HEK293 (cell line): ENCODE data around the gene WDR76.

Source experiments
- CTCF ChIA-PET: fragments of 350-600 bp; formaldehyde crosslinking; extraction: SDS; loops from one replicate; lab custom pipeline; 2021; ENCODE audit warnings: antibody characterized with exemption; lab: Yijun Ruan, JAX
- POLR2A ChIA-PET: fragments of 300-600 bp; formaldehyde crosslinking; extraction: SDS; loops from one replicate; lab custom pipeline; 2020; ENCODE audit warnings: antibody characterized with exemption, inconsistent platforms; lab: Yijun Ruan, JAX
- H3K27ac ChIP-seq: fragments of 200-500 bp; sonication (Bioruptor generic); 2 replicates; pipeline ENCODE4 v1.5.1; 2014; ENCODE audit warnings: low read depth, low read length, control low read depth, inconsistent platforms; ENCODE audit errors: extremely low read depth
- H3K36me3 ChIP-seq, 2 experiments: fragments of 200-500 bp in 1 of 2; sonication (Bioruptor generic) in 1 of 2; 1 replicate in 1 of 2; 2 replicates in 1 of 2; pipeline ENCODE4 v1.5.1; 2014 to 2017; ENCODE audit warnings: inconsistent platforms in 2 of 2, low read length in 2 of 2; ENCODE audit not compliant: control insufficient read depth in 2 of 2, insufficient read depth in 1 of 2
- H3K4me1 ChIP-seq: fragments of 200-500 bp; sonication (Bioruptor generic); 2 replicates; pipeline ENCODE4 v1.5.1; 2014; ENCODE audit warnings: mild to moderate bottlenecking, low read length, inconsistent platforms; ENCODE audit not compliant: control insufficient read depth, insufficient read depth
- H3K4me3 ChIP-seq: 2 replicates; pipeline ENCODE4 v1.5.1; 2011; ENCODE audit warnings: low read depth, mild to moderate bottlenecking, control low read depth, low read length, moderate library complexity
- H3K9me3 ChIP-seq: fragments of 200-500 bp; sonication (Bioruptor generic); 2 replicates; pipeline ENCODE4 v1.5.1; 2014; ENCODE audit warnings: low read depth, low read length, inconsistent platforms; ENCODE audit not compliant: control insufficient read depth, insufficient read depth
- BCL11A ChIP-seq: fragments of 450-650 bp; formaldehyde crosslinking; IDR thresholded peaks from 2 replicates; pipeline ENCODE4 v1.5.1; 2016; ENCODE audit warnings: low read depth, missing biosample characterization, missing genetic modification characterization
- SETDB1 ChIP-seq: IDR thresholded peaks from one replicate; pipeline ENCODE4 v1.6.1; 2017; ENCODE audit warnings: mild to moderate bottlenecking, low read length, moderate library complexity, mixed read lengths; ENCODE audit not compliant: insufficient read length
- ZEB2 ChIP-seq: fragments of 450-650 bp; formaldehyde crosslinking; IDR thresholded peaks from 2 replicates; pipeline ENCODE4 v1.5.1; 2016; ENCODE audit warnings: missing biosample characterization, missing genetic modification characterization
- ZNF155 ChIP-seq: fragments of 450-650 bp; formaldehyde crosslinking; IDR thresholded peaks from 2 replicates; pipeline ENCODE4 v1.5.1; 2016; ENCODE audit warnings: missing biosample characterization, missing genetic modification characterization
- ZNF175 ChIP-seq: fragments of 450-650 bp; formaldehyde crosslinking; IDR thresholded peaks from 2 replicates; pipeline ENCODE4 v1.5.1; 2016; ENCODE audit warnings: missing biosample characterization, missing genetic modification characterization
- ZNF19 ChIP-seq: fragments of 450-650 bp; formaldehyde crosslinking; IDR thresholded peaks from 2 replicates; pipeline ENCODE4; 2016; ENCODE audit warnings: missing biosample characterization, missing genetic modification characterization, low read depth
- ZNF214 ChIP-seq: fragments of 450-650 bp; formaldehyde crosslinking; IDR thresholded peaks from 2 replicates; pipeline ENCODE4 v1.5.1; 2017; ENCODE audit warnings: missing biosample characterization, mild to moderate bottlenecking, missing genetic modification characterization, borderline replicate concordance
- ZNF423 ChIP-seq: fragments of 450-650 bp; formaldehyde crosslinking; IDR thresholded peaks from 2 replicates; pipeline ENCODE4 v1.5.1; 2016; ENCODE audit warnings: missing biosample characterization, missing genetic modification characterization
- ZNF555 ChIP-seq: fragments of 450-650 bp; formaldehyde crosslinking; conservative IDR thresholded peaks from 2 replicates; pipeline ENCODE4 v1.5.1; 2017; ENCODE audit warnings: missing biosample characterization, mild to moderate bottlenecking, missing genetic modification characterization, inconsistent platforms
- ZNF561 ChIP-seq: fragments of 450-650 bp; IDR thresholded peaks from 2 replicates; pipeline ENCODE4 v1.5.1; 2018; ENCODE audit warnings: missing biosample characterization, missing genetic modification characterization, borderline replicate concordance
- ZNF571 ChIP-seq: fragments of 450-650 bp; formaldehyde crosslinking; IDR thresholded peaks from 2 replicates; pipeline ENCODE4 v1.5.0; 2017; ENCODE audit warnings: missing biosample characterization, missing genetic modification characterization
- ZNF621 ChIP-seq: fragments of 450-650 bp; formaldehyde crosslinking; IDR thresholded peaks from 2 replicates; pipeline ENCODE4 v1.5.1; 2017; ENCODE audit warnings: missing biosample characterization, missing genetic modification characterization
- ZNF707 ChIP-seq: fragments of 450-650 bp; formaldehyde crosslinking; IDR thresholded peaks from 2 replicates; pipeline ENCODE4 v1.5.1; 2016; ENCODE audit warnings: missing biosample characterization, missing genetic modification characterization
- ZNF777 ChIP-seq: fragments of 450-650 bp; formaldehyde crosslinking; IDR thresholded peaks from 2 replicates; pipeline ENCODE4 v1.5.1; 2017; ENCODE audit warnings: missing biosample characterization, missing genetic modification characterization, borderline replicate concordance
- TF ChIP-seq, protein P1 (sequence below): fragments of 450-650 bp; formaldehyde crosslinking; conservative IDR thresholded peaks from 2 replicates; pipeline ENCODE4 v1.5.1; 2016; ENCODE audit warnings: low read depth, missing biosample characterization, missing genetic modification characterization
- TF ChIP-seq, protein P2 (sequence below): fragments of 450-650 bp; formaldehyde crosslinking; IDR thresholded peaks from 2 replicates; pipeline ENCODE4 v1.5.1; 2016; ENCODE audit warnings: missing biosample characterization, missing genetic modification characterization
- TF ChIP-seq, protein P3 (sequence below): fragments of 450-650 bp; formaldehyde crosslinking; IDR thresholded peaks from 2 replicates; pipeline ENCODE4 v1.5.1; 2016; ENCODE audit warnings: missing biosample characterization, missing genetic modification characterization
- TF ChIP-seq, protein P4 (sequence below): fragments of 450-650 bp; formaldehyde crosslinking; IDR thresholded peaks from 2 replicates; pipeline ENCODE4 v1.5.1; 2016; ENCODE audit warnings: missing biosample characterization, missing genetic modification characterization

Gene WDR76

DNA sequence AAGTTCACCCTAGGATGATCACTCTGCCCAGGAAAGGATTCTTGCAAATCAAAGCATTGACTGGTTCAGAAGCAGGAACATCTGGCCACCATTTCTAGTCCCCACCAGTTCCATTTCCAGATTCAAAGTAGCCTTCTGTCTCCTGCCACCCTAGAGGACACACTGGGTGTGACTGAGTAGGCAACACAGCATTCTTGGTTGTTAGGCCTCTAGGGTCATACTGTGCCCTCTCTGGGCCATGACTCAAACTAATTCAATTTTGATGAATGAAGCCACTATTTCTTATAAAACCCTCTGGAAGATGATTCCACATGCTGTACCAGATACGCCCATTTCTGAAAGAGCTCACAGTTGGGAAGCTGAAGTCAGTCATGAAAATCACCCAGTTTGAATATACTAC is 69.7 kb downstream of the WDR76 start:
- H3K9me3 ChIP-seq: no peaks in the 10 kb centered on the region
- H3K4me3 ChIP-seq: no peak overlapping the region
- no peaks in the 10 kb centered on the region for H3K4me1 ChIP-seq
- ChIA-PET CTCF (no interaction called here), POLR2A (no interaction called here)
- no peak overlapping the region for H3K27ac ChIP-seq
- TF ChIP-seq ZNF423 (tag by site-specific recombination) (no peak), ZNF175 (no peak), ZNF214 (tag by site-specific recombination) (no peak), ZNF555 (no peak), ZNF155 (tag by site-specific recombination) (no peak)
- TF ChIP-seq, protein P1, sequence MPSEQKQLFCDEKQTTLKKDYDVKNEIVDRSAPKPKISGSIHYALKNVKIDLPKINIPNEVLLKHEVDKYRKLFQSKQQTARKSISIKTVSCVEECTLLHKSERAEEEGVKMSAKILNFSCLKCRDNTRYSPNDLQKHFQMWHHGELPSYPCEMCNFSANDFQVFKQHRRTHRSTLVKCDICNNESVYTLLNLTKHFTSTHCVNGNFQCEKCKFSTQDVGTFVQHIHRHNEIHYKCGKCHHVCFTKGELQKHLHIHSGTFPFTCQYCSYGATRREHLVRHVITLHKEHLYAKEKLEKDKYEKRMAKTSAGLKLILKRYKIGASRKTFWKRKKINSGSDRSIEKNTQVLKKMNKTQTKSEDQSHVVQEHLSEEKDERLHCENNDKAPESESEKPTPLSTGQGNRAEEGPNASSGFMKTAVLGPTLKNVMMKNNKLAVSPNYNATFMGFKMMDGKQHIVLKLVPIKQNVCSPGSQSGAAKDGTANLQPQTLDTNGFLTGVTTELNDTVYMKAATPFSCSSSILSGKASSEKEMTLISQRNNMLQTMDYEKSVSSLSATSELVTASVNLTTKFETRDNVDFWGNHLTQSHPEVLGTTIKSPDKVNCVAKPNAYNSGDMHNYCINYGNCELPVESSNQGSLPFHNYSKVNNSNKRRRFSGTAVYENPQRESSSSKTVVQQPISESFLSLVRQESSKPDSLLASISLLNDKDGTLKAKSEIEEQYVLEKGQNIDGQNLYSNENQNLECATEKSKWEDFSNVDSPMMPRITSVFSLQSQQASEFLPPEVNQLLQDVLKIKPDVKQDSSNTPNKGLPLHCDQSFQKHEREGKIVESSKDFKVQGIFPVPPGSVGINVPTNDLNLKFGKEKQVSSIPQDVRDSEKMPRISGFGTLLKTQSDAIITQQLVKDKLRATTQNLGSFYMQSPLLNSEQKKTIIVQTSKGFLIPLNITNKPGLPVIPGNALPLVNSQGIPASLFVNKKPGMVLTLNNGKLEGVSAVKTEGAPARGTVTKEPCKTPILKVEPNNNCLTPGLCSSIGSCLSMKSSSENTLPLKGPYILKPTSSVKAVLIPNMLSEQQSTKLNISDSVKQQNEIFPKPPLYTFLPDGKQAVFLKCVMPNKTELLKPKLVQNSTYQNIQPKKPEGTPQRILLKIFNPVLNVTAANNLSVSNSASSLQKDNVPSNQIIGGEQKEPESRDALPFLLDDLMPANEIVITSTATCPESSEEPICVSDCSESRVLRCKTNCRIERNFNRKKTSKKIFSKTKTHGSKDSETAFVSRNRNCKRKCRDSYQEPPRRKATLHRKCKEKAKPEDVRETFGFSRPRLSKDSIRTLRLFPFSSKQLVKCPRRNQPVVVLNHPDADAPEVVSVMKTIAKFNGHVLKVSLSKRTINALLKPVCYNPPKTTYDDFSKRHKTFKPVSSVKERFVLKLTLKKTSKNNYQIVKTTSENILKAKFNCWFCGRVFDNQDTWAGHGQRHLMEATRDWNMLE: no peak
- TF ChIP-seq, protein P2, sequence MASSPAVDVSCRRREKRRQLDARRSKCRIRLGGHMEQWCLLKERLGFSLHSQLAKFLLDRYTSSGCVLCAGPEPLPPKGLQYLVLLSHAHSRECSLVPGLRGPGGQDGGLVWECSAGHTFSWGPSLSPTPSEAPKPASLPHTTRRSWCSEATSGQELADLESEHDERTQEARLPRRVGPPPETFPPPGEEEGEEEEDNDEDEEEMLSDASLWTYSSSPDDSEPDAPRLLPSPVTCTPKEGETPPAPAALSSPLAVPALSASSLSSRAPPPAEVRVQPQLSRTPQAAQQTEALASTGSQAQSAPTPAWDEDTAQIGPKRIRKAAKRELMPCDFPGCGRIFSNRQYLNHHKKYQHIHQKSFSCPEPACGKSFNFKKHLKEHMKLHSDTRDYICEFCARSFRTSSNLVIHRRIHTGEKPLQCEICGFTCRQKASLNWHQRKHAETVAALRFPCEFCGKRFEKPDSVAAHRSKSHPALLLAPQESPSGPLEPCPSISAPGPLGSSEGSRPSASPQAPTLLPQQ (tag by site-specific recombination): no peak
- TF ChIP-seq, all 188 proteins: peak for 0
- H3K36me3 ChIP-seq: peaks cover 0 to 12% of the 10 kb centered on the region in 2 experiments; a peak in 2 of 3 replicates

DNA sequence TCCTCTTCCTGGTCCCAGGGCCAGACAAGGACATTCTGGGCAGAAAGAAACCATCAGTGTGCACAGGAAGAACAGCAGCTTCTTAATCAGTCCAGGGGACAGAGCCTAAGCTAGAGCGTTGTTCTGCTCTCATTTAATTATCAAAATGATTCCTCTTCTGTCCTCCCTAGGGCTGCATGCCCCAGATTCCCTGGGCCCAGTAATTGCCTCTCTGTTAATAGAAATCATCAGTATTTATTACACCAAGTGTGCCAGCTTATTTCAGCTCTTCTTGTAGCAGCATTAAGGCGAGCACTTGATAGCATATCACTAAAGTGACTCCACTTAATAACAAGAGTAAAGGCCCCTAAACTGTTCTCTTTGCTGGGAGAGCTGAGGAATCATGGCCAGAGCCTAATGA is 72.1 kb downstream of the WDR76 start:
- Histone ChIP-seq H3K27ac (no peak overlapping the region), H3K9me3 (no peaks in the 10 kb centered on the region), H3K4me1 (no peaks in the 10 kb centered on the region), H3K36me3 (peaks cover 0 to 5% of the 10 kb centered on the region in 2 experiments; a peak in 2 of 3 replicates), H3K4me3 (no peak overlapping the region)
- TF ChIP-seq BCL11A: no peak
- TF ChIP-seq ZNF707 (tag by site-specific recombination): no peak
- TF ChIP-seq, protein P3, sequence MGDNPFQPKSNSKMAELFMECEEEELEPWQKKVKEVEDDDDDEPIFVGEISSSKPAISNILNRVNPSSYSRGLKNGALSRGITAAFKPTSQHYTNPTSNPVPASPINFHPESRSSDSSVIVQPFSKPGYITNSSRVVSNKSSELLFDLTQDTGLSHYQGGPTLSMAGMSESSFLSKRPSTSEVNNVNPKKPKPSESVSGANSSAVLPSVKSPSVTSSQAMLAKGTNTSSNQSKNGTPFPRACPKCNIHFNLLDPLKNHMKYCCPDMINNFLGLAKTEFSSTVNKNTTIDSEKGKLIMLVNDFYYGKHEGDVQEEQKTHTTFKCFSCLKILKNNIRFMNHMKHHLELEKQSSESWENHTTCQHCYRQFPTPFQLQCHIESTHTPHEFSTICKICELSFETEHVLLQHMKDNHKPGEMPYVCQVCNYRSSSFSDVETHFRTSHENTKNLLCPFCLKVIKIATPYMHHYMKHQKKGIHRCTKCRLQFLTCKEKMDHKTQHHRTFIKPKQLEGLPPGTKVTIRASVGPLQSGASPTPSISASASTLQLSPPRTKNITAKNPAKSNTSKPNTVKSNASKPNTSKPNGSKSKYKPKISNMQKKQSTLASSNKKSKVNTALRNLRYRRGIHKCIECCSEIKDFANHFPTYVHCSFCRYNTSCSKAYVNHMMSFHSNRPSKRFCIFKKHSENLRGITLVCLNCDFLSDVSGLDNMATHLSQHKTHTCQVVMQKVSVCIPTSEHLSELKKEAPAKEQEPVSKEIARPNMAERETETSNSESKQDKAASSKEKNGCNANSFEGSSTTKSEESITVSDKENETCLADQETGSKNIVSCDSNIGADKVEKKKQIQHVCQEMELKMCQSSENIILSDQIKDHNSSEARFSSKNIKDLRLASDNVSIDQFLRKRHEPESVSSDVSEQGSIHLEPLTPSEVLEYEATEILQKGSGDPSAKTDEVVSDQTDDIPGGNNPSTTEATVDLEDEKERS (tag by site-specific recombination): no peak
- no peak for TF ChIP-seq SETDB1
- TF ChIP-seq, protein P4, sequence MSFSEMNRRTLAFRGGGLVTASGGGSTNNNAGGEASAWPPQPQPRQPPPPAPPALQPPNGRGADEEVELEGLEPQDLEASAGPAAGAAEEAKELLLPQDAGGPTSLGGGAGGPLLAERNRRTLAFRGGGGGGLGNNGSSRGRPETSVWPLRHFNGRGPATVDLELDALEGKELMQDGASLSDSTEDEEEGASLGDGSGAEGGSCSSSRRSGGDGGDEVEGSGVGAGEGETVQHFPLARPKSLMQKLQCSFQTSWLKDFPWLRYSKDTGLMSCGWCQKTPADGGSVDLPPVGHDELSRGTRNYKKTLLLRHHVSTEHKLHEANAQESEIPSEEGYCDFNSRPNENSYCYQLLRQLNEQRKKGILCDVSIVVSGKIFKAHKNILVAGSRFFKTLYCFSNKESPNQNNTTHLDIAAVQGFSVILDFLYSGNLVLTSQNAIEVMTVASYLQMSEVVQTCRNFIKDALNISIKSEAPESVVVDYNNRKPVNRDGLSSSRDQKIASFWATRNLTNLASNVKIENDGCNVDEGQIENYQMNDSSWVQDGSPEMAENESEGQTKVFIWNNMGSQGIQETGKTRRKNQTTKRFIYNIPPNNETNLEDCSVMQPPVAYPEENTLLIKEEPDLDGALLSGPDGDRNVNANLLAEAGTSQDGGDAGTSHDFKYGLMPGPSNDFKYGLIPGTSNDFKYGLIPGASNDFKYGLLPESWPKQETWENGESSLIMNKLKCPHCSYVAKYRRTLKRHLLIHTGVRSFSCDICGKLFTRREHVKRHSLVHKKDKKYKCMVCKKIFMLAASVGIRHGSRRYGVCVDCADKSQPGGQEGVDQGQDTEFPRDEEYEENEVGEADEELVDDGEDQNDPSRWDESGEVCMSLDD (tag by site-specific recombination): no peak
- TF ChIP-seq ZNF561 (tag by site-specific recombination): no peak
- no peak for TF ChIP-seq ZEB2 (tag by site-specific recombination)
- no peak for TF ChIP-seq ZNF777
- no peak for TF ChIP-seq ZNF571
- no peak for TF ChIP-seq ZNF621 (tag by site-specific recombination)
- TF ChIP-seq ZNF19 (tag by site-specific recombination): no peak
- POLR2A ChIA-PET: no interaction called here
- CTCF ChIA-PET: no interaction called here
